GM12873 (cell line): ENCODE data around the gene NUP214.

ENCODE experiments used
- TF ChIP-seq, protein P1 (sequence below): IDR thresholded peaks from 2 replicates; pipeline ENCODE4 v1.5.1; 2012; ENCODE audit warnings: low read depth, mild to moderate bottlenecking, moderate library complexity, low read length, control low read depth; ENCODE audit not compliant: insufficient read depth; ENCODE audit errors: missing control alignments

The NUP214 gene

DNA sequence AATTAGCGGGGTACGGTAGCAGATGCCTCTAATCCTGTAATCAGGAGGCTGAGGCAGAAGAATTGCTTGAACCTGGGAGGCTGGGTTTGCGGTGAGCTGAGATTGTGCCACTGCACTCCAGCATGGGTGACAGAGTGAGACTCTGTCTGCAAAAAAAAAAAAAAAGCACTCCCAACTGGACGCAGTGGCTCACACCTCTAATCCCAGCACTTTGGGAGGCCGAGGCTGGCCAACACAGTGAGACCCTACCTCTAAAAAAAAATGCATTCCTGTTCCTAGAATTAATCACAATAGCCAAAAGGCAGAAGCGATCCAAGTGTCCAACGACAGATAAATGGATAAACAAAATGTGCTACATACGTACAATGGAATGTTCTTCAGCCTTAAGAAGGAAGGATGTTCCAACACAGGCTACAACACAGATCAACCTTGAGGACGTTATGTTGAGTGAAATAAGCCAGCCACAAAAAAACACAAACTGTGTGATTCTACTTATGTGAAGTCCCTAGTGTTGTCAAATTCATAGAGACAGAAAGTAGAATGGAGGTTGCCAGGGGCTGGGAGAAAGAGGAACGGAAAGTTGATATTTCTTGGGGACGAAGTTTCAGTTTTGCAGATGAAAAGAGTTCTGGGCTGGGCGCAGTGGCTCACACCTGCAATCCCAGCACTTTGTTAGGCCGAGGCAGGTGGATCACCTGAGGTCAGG lies 137.1 kb downstream of the NUP214 start:
- TF ChIP-seq, protein P1, sequence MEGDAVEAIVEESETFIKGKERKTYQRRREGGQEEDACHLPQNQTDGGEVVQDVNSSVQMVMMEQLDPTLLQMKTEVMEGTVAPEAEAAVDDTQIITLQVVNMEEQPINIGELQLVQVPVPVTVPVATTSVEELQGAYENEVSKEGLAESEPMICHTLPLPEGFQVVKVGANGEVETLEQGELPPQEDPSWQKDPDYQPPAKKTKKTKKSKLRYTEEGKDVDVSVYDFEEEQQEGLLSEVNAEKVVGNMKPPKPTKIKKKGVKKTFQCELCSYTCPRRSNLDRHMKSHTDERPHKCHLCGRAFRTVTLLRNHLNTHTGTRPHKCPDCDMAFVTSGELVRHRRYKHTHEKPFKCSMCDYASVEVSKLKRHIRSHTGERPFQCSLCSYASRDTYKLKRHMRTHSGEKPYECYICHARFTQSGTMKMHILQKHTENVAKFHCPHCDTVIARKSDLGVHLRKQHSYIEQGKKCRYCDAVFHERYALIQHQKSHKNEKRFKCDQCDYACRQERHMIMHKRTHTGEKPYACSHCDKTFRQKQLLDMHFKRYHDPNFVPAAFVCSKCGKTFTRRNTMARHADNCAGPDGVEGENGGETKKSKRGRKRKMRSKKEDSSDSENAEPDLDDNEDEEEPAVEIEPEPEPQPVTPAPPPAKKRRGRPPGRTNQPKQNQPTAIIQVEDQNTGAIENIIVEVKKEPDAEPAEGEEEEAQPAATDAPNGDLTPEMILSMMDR = no peak

DNA sequence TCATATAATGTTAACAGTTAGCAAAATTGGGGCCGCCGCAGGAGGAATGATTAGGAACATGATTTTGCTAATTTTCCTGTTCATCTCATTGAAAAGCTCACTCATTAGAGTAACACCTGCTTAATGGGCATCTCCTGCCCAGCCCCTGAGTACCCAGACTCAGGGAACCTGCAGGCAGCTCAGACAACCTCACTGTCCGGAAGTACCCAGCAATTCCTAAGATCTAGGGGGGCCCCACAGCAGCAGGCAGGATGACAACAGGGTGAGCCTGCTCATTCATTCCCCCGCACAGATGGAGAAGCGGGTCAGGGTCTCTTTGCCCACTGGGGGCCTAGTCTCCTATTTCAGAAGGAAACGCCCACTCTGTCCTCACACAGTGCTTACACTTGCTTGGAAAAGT lies 138.3 kb downstream of the NUP214 start:
- TF ChIP-seq, protein P1 = no peak

DNA sequence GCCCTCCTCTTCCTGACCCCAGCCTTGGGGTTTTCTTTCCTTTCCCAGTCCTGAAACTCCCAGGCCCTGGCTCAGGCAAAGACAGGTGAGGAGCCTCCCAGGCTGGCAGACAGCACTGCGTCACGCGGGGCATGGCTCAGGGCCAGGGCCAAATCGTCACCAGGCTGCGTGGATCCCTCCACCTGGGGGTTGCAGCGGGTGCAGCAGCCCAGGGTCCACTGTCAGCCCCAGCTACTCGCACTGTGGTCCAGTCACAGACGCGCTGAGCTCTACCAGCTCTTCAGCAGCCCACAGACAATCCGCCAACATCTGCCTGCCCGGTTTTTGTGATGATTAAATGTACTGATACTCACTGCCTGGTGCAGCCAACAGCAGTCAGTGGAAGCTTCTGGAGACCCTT lies 138.8 kb downstream of the NUP214 start:
- TF ChIP-seq, protein P1 = no peak

DNA sequence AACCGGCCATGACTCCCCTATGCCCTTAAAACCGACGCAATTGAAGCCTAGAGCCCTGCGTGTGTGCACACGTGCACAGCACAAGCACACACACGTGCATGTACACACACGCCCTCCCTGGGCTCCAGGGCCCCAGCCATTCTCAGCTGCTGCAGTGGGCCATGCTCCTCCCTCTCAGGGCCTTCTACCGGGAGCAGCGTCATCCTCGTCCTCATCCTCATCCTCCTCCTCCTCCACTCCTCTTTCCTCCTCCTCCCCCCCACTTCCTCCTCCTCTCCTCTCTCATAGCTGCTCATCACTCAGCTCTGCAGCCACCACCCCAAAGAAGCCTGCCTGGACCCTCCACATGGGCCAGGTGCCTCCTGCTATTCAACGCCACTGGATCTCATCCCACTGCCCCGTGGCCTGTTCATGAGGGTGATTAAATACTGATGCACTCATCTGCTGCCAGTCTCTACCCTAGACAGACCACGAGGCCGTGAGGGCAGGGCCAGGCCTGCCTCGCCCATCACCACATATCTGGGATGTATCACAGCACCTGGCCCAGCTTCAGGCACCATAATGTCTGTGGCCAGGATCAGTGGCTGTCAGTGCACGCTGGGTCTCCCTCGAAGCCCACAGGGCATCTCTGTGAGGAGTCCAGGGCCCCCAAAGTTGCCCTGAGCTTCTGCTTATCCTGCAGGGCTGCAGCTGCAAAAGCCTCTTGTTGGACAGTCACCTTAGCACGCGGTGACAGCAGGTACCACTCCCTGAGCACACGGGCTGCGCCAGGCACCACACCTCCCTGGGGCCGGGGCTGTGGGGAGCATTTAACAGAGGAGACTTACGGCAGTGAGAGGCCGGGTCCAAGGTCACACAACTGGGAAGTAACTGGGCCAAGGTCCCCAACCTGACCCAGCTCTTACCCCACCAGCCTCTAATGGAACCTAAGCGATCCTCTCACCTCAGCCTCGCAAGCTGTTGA lies 141.2 kb downstream of the NUP214 start:
- TF ChIP-seq, protein P1 = no peak

DNA sequence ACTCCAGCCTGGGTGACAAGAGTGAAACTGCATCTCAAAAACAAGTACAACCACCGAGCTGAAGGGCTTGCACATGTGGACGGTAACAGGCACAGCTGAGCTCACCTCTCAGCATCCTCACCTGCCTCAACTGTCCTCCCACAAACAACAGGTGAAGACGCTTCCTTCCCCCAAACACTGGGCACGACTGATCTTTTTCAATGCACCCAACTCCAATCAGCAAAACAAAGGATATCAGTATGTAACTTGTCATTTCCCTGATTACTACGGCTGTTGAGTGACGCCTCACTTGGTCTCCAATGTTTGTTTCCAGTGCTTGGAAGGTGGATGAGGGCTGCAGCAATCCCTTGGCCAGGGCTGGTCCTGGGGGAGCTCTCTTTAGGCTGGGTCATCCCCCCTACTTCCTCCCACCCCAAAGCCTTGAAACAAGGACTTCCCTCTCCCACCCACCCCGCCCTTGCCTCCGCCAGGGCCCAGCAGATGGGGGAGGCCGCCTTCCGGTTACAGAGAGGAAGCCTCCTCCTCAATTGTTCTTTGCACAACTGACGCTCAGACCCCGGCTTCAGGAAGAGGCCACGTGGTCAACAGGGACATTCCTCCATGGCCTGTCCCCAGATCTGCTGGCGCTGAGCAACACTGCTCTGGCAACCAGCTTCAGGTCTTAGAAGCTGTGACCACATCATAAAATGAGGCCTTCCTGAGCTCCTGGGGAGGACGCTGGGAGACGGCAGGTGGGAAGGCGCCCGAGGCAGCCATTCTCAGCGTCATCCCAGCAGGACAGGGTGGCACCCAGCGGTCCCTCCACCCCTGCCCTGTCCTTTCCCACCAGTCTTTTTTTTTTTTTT lies 145.0 kb downstream of the NUP214 start:
- TF ChIP-seq, protein P1 = no peak

DNA sequence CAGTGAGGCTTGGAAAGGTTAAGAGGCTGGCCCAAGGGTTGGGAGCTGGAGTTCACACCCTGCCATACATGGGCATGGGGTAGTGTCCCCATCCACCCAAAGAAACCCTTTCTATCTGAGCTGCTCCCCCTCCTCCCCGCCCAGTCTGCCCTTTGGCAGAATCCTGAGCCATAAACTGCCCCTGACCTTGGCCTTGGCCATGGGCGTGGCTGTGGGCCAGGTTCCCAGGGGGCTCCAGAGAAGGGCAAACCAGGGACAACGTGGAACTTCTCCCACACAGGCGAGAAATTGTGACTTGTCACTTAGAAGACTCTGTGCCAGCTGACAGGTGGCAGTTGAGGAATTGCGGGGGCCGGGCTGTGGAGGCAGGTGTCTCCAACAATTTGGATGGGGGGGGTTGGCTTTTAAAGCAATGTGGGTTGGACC lies 146.1 kb downstream of the NUP214 start:
- TF ChIP-seq, protein P1 = no peak
